ENCODE results near the gene FRMD3. TPM values are rescaled to one million over a fixed set of nuclear protein-coding genes. Genes with fewer than 3 reads are reported as not detected.
A peak's percentile ranks its signal among the peaks of the same experiment; 100 is the strongest.

The FRMD3 gene
- total and polyA plus RNA-seq, 11 donors = 28.9 to 195 (median 82.4) TPM

DNA sequence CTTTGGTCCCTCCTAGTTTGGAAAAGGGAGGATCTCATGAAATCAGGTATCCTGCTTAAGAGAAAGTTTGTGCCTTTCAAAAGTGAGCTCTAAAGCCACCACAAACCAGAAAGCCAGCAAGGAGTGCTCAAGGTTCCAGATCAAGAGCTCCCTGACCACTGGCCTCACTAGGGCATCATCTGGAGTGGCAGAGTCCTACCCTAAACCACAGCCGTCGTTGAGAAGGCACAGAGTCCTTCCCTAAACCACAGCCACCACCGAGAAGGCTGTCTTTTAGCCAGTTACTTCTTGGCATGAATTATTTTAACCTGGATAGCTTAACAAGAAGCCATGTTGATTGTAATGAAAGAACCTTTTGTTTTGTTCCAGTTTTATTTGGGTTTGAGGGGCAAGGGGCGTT is 102.9 kb downstream of the FRMD3 start:
- Histone ChIP-seq H3K4me1 (peaks cover 0 to 58% (median 24%) of the 10 kb centered on the region in 12 donors), H3K27me3 (no peaks in the 10 kb centered on the region), H3K9me3 (no peaks in the 10 kb centered on the region), H3K36me3 (no peaks in the 10 kb centered on the region), H3K4me3 (no peak overlapping the region), H3K27ac (no peak overlapping the region)
- 91 to 93% (median 92%) methylated on average over 4 of the region's 4 CpGs for WGBS, 4 donors
- no peak for TF ChIP-seq POLR2A (IDR thresholded peaks at IDR 0.05)
- TF ChIP-seq, protein P1, sequence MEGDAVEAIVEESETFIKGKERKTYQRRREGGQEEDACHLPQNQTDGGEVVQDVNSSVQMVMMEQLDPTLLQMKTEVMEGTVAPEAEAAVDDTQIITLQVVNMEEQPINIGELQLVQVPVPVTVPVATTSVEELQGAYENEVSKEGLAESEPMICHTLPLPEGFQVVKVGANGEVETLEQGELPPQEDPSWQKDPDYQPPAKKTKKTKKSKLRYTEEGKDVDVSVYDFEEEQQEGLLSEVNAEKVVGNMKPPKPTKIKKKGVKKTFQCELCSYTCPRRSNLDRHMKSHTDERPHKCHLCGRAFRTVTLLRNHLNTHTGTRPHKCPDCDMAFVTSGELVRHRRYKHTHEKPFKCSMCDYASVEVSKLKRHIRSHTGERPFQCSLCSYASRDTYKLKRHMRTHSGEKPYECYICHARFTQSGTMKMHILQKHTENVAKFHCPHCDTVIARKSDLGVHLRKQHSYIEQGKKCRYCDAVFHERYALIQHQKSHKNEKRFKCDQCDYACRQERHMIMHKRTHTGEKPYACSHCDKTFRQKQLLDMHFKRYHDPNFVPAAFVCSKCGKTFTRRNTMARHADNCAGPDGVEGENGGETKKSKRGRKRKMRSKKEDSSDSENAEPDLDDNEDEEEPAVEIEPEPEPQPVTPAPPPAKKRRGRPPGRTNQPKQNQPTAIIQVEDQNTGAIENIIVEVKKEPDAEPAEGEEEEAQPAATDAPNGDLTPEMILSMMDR (IDR thresholded peaks at IDR 0.05) = no peak
- ATAC-seq (no peak), DNase-seq (no peak)
- intact Hi-C loops (cut with DNase I) = loop anchor here in 1 of 10 donors (10.0 kb wide), 1 partner anchor 100 kb away; the partner anchor contains the start of gene FRMD3

DNA sequence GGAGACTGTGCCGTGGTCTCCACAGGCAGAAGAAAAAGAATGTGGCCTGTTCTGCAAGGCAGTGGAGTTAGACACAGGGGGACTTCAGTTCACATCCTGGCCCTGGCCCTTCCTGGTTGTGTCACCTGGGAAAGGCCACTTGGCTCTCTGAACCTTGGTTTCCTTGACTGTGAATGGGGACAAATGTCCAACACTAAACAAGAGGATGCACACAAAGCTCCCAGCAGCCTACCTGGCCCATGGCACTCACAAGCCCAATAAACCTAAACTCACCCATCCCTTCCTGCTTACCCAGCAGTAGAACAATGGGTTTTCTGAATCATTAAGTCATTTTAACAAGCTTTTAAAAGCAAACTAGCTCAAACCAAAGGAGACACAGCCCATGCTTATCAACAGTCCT is 103.9 kb downstream of the FRMD3 start:
- no peaks in the 10 kb centered on the region for H3K27me3 ChIP-seq
- H3K9me3 ChIP-seq = no peaks in the 10 kb centered on the region
- TF ChIP-seq, protein P1 (IDR thresholded peaks at IDR 0.05) = no peak
- H3K4me3 ChIP-seq = no peak overlapping the region
- ATAC-seq (no peak), DNase-seq (no peak)
- H3K27ac ChIP-seq = peak overlapping the region in 4 of 12 donors; percentile 4 to 69 (median 20)
- H3K36me3 ChIP-seq = no peaks in the 10 kb centered on the region
- WGBS, 4 donors = 92 to 98% (median 96%) methylated on average over 1 of the region's 1 CpG
- intact Hi-C loops (cut with DNase I) = loop anchor here in 4 of 10 donors (5.0 to 10.0 kb wide), 4 partner anchors 38 to 103 kb away; partner anchors contain the start of gene FRMD3 (in 2 of the 4)
- peaks cover 0 to 58% (median 24%) of the 10 kb centered on the region in 12 donors for H3K4me1 ChIP-seq

DNA sequence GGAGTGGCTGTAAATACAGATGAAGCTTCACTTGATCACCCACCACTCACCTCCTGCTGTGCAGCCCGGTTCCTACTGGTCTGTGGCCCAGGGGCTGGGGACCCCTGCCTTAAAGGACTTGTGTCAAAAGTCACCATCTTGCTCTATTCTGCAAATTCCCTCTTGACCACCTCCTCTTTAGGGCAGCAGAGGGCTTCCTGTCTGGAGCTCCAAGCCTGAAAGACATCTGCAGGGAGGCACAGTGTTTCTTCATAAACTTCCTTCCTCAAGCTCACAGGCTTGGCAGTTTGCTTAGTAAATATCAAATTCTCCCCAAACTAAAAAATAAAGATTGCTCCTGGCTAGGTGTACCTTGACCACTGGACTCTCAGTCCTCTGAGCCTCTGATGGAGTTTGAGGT is 104.4 kb downstream of the FRMD3 start:
- peaks cover 0 to 58% (median 24%) of the 10 kb centered on the region in 12 donors for H3K4me1 ChIP-seq
- H3K27ac ChIP-seq = peak overlapping the region in 4 of 12 donors; percentile 4 to 69 (median 24)
- H3K9me3 ChIP-seq = no peaks in the 10 kb centered on the region
- H3K36me3 ChIP-seq = no peaks in the 10 kb centered on the region
- no peak for DNase-seq
- ATAC-seq = no peak
- WGBS, 4 donors = 93 to 100% (median 96%) methylated on average over 1 of the region's 1 CpG
- no peaks in the 10 kb centered on the region for H3K27me3 ChIP-seq
- TF ChIP-seq POLR2A (IDR thresholded peaks at IDR 0.05) = no peak
- TF ChIP-seq, protein P1 (IDR thresholded peaks at IDR 0.05) = no peak
- H3K4me3 ChIP-seq = no peak overlapping the region
- intact Hi-C loops (cut with DNase I) = loop anchor here in 4 of 10 donors (2.0 to 10.0 kb wide), 5 partner anchors 38 to 105 kb away; partner anchors contain the start of gene FRMD3 (in 3 of the 4)

DNA sequence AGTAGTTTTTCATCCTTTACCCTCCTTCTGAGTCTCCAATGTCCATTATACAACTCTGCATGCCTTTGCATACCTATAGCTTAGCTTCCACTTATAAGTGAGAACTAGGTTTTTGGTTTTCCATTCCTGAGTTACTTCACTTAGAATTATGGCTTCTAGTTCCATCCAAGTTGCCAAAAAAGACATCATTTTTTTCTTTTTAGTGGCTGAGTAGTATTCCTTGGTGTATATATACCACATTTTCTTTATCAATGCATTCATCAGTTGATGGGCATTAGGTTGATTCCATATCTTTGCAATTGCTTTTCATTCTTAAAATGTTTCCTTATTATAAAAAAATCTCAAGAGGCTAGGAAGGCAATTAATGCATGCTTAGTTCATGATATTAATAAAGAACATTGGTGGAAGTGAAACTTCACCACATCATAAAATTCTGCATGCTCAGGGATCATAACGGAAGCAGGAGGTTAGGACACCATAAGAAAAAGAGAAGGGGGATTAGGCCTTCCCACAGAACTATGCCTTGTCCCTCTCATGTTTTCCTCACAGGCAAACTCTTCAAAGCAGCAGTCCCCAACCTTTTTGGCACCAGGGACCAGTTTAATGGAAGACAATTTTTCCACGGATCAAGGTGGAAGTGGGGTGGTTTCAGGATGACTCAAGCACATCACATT is 105.2 kb downstream of the FRMD3 start:
- H3K9me3 ChIP-seq = no peaks in the 10 kb centered on the region
- peak overlapping the region in 4 of 12 donors; percentile 29 to 69 (median 66) for H3K27ac ChIP-seq
- ATAC-seq (no peak), DNase-seq (no peak)
- intact Hi-C loops (cut with DNase I) = loop anchor here in 4 of 10 donors (2.0 to 10.0 kb wide), 5 partner anchors 39 to 106 kb away; partner anchors contain the start of gene FRMD3 (in 3 of the 4)
- peaks cover 0 to 57% (median 24%) of the 10 kb centered on the region in 12 donors for H3K4me1 ChIP-seq
- no peak overlapping the region for H3K4me3 ChIP-seq
- 86 to 92% (median 91%) methylated on average over 2 of the region's 2 CpGs for WGBS, 4 donors
- H3K27me3 ChIP-seq = no peaks in the 10 kb centered on the region
- TF ChIP-seq, protein P1 (IDR thresholded peaks at IDR 0.05) = no peak
- TF ChIP-seq POLR2A (IDR thresholded peaks at IDR 0.05) = no peak
- H3K36me3 ChIP-seq = no peaks in the 10 kb centered on the region
